Glomerular visceral epithelial cell (primary cell): ENCODE results near the gene ABHD17C.
A peak's percentile ranks its signal among the peaks of the same experiment; 100 is the strongest.
"Not testable (repeated sequence)": the region's sequence is repeated elsewhere in the genome, so short reads cannot be mapped to it uniquely, and the experiment has no call there.

Experiments used
- DNase-seq: peaks from one replicate; pipeline ENCODE4 v3.0.0-alpha.2; 2016; ENCODE audit errors: extremely low spot score

ABHD17C gene

GRCh38 chr15:80695099-80695910, at the start of gene ABHD17C:
Gene ABHD17C (plus strand): TSS chr15:80695310. CDS start chr15:80695430, 120 bp downstream.
- DNase-seq: peak; percentile 72

DNA sequence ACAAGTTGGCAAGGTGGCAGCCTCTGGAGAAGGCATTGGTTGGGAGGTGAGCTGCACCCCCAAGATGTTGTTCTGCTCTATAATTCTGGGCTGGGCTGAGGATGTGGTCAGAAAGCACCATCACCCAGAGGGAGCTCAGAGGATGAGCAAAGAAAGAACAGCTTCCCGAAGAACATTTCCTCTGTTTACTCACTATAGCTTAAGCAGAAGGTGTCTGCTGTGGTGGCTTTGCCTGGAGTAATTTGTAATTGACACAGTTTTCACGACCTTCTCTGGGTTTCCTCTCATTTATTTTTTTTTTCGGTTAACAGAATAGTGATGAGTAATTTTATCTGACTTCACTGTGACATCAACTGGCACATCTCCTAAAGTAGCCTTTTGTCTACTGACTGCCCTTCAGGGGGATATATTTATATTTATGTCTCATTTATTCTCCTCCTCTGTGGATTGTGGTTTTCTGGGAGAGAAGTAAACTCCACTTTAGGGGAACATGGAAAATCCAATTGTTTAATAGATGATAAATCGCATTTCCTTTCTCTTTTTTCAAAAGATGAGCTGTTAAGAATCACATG, 49.5 kb upstream of the ABHD17C start:
- peak; percentile 3 for DNase-seq

GRCh38 chr15:80647424-80647823, 47.7 kb upstream of the ABHD17C start:
- DNase-seq: not testable (repeated sequence)

DNA sequence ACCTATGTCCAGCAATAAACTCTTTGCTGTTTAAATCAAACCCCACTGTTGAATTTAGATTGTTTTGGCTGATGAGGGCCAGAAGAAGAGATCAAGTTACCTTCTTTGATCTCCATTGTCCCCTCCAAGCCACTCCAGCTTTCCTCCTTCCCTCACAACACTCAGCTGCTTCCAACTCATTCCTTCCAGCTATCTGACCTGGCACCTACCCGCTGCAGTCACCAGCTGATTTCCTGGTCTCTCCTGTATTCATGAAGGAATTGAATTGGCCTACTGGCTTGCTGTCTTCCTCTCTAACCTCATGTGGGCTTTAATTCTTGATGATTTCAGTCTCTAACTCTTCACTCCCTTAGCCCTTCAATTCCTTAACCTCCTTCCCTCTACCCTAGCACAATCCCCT, 40.8 kb upstream of the ABHD17C start:
- DNase-seq: no peak

DNA sequence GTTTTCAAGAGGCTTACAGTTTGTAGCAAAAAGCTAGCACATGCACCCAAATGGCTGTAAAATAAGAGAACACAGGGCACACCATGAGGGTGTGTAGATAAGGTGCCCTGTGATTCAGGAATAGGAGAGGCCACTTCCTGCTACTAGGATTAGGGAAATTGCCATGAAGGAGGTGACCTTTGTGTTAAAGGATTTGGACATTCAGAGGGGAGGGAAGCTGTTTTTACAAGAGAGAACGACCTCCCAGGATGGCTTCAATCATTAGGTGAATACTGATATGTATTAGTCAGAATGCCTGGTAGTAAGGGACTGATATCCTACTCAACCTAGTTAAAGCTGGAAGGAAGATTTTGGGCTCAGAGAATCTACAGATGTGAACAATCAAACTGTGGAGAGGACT, 35.7 kb upstream of the ABHD17C start:
- DNase-seq: peak; percentile 8

DNA sequence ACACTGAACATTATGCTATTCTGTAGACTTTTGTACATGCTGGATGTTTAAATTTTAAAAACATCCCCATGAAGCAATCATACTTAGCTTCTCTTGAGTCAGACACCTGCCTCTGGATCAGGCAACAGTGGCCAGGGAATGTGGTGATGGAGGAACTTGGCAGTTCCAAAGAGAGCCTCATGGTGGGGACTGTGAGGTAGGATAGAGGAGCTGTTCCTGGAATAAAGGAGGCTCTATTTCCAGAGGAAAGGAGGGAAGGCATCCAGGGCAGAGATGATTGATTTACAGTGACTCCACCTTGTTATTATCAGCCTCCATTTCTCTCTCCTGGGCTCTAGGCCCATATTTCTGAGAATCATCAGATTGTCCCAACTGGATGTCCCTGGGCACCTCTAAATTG, 35.0 kb upstream of the ABHD17C start:
- peak; percentile 35 for DNase-seq

- no peak for DNase-seq
Observed at GRCh38 chr15:80662129-80662528, 33.0 kb upstream of the ABHD17C start.

DNA sequence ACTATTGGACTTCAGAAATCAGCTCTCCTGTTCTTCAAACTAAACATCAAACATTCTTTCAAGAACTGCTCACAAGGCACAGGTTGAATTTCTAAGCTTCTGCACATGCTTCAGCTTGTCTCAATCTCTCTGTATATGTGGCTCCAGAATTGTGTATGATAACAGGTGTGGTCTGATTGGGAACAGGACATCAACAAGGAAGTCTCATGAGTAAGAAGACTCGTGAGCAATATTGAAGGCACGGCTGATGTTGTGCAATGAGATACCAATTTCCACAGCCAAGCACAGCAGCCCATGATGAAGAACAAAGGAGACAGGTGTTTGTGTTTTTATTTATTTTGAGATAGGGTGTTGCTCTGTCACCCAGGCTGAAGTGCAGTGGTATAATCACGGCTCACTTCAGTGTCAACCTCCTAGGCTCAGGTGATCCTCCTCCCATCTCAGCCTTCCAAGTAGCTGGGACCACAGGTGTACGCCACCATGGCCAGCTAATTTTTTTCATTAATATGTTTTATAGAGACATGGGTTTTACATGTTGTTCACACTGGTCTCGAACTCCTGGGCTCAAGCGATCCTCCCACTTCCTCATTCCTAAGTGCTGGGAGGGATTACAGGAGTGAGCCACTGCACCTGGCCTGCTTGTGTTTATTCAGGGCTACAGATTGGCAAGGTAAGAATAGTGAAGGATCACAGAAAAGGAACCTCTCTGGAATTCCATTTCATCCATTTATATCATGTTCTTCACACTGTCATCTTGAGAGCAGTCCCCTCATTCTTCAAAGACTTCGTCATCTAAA, 32.2 kb upstream of the ABHD17C start:
- no peak for DNase-seq

- no peak for DNase-seq
Observed at GRCh38 chr15:80665151-80665550, 30.0 kb upstream of the ABHD17C start.

GRCh38 chr15:80667936-80668335, 27.2 kb upstream of the ABHD17C start:
- DNase-seq: no peak

DNA sequence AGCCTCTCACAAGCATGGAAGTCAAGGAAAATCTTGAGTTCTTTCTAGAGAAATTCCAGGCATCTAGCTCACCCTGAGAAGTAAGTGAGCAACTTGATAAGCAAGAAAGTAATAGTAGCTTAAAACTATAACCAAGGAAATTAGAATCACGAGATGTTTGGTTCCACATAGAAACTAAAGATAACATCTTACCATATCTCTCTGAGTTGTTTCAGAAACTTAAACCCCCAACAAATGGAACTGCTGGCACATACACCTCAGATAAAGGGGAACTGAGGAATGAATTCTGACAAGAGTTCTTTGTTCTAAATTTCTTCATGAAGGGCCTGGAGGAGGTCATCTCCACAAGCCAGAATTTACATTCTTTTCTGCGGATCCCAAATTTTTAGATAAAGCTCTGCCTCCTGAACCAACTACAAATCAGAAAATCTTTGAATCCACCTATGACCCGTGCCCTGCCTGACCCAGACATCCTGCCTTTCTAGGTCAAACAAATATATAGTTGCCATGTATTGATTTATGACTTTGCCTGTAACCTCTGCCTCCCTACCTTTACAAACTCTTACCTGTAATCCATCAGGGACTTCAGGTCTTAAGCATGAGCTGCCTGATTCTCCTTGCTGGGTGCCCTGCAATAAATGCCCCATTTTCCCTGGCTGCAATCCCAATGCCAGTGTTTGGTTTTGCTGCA, 26.4 kb upstream of the ABHD17C start:
- DNase-seq: no peak

DNA sequence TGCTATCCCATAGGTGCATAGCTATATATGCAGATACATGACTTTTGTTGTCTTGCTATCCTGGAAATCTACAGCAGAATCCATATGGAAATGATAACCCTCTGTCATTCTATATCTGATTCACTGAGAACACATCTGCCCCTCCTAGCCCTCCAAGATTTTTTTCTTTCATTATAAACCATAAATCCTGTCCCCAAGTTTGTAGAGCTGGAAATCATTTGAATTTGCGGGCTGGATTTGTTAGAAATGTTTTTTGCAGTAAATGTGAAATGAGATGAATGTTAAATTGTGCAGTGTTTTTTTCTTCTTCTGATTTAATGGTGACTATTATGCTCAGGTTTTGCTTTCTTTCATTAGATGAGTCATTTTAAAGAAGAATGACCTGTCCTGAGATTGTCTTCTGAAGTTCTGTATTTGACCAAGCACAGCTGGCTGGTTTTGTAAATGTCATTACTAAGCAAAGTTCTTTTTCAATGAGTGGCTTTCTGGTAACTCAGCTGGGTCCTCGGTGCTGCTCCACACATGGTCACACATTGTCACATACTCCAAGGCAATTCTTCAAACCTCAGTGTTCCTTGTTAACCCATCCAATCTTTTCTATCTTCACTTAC, 25.3 kb upstream of the ABHD17C start:
- peak; percentile 4 for DNase-seq

GRCh38 chr15:80673561-80674244, 21.4 kb upstream of the ABHD17C start:
- DNase-seq: no peak

- no peak for DNase-seq
Observed at GRCh38 chr15:80674245-80674614, 20.9 kb upstream of the ABHD17C start.

DNA sequence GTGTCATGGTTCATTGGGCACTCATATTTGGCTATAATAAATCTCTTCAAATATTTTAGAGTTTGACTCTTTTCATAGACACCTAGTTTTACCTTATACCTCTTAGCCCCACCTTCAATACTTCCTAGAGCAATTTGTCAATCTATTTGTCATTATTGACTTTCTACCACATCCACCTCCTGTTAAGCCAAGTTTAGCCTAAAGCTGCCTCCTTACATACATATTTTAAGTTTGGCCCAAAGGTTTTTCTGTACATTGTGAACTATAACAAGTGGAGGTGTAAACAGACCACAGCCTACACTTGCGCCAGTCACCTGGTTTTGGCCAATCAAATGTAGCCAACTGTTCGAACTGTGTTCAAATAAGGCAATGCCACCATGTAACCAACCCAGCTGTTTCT, 18.1 kb upstream of the ABHD17C start:
- no peak for DNase-seq

- DNase-seq: no peak
Observed at GRCh38 chr15:80679167-80679803, 15.8 kb upstream of the ABHD17C start.

DNA sequence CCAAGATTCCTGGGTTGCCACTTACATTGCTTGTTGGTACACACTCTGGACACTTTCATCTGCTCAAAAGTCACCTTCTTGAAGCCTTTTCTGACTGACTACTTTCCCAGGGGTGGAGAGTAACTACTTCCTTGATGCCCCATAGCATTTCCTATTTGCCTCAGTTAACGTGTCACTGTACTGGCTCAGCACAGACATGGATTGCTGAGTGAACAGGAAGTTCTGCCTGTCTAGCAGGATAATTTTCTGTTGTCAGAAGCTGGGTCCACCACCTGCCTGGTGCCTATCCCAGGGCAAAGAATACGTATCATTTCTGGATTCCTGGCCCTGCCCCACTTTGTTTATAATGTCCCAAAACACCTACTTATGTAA, 15.3 kb upstream of the ABHD17C start:
- no peak for DNase-seq

- DNase-seq: no peak
Observed at GRCh38 chr15:80682201-80682600, 12.9 kb upstream of the ABHD17C start.

DNA sequence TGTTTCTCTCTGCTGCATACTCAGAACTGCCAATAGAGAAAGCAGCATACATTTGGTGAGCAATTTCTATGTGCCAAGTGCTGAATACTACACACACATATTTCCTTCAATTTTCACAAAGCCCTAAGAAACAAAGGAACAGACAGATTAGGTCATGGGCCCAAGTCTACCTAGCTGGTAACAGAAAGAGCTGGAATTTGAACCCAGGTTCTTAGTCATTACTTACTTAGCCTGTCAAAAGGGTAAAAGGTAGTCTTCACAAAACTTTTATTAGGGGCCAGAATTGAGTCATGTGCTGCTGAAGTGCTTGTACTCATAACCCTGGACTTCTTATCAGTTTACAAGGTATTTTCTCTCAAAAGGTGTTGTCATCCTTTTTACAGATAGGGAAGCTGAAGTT, 10.4 kb upstream of the ABHD17C start:
- DNase-seq: no peak

DNA sequence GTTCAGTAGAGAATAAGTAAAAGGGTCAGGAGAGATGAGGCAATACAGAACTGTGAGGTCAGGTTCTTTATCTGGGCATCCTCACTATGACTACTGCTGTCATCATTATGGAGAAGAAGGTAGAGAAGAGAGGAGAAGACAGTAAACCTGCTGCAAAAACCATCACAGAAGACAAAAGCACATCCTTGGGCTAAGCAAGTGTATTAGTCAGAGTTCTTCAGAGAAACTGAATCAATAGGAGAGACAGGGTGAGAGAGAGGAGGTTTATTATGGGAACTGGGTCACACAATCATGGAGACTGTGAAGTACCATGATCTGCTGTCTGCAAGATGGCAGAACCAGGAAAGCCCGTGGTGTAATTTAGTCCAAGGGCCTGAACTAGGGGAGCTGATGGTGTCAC, 9.5 kb upstream of the ABHD17C start:
- DNase-seq: no peak

- no peak for DNase-seq
Observed at GRCh38 chr15:80689294-80689693, 5.8 kb upstream of the ABHD17C start.
